Fibroblast of pulmonary artery (primary cell): ENCODE data around the gene SLC25A28.
A peak's percentile ranks its signal among the peaks of the same experiment; 100 is the strongest.

Experiments
- DNase-seq: peaks from one replicate; pipeline ENCODE4 v3.0.0-alpha.2; 2010; ENCODE audit warnings: low read depth
- H3K4me3 ChIP-seq: replicated peaks from 2 replicates; pipeline ENCODE4 v1.5.1; 2011; ENCODE audit warnings: low read depth, mild to moderate bottlenecking, control low read depth, low read length, moderate library complexity
- CTCF ChIP-seq: IDR thresholded peaks from 2 replicates; pipeline ENCODE4 v1.5.1; 2011; ENCODE audit warnings: mild to moderate bottlenecking, control low read depth, low read length, inconsistent platforms; ENCODE audit errors: missing control alignments

SLC25A28 gene

GRCh38 chr10:99612167-99612831 is 7.9 kb downstream of the SLC25A28 start:
- H3K4me3 ChIP-seq = no peak overlapping the region
- DNase-seq = peak; percentile 75
- peak; percentile 81 for TF ChIP-seq CTCF

- no peak overlapping the region for H3K4me3 ChIP-seq
- no peak for DNase-seq
- no peak for TF ChIP-seq CTCF
Observed at GRCh38 chr10:99611326-99611725, 8.9 kb downstream of the SLC25A28 start.

- DNase-seq = no peak
- no peak for TF ChIP-seq CTCF
- H3K4me3 ChIP-seq = no peak overlapping the region
Observed at GRCh38 chr10:99610221-99610620, 10.0 kb downstream of the SLC25A28 start.

GRCh38 chr10:99609186-99609585 is 11.1 kb downstream of the SLC25A28 start:
- H3K4me3 ChIP-seq = no peak overlapping the region
- no peak for DNase-seq
- TF ChIP-seq CTCF = no peak

GRCh38 chr10:99605351-99605750 is 14.9 kb downstream of the SLC25A28 start:
- no peak for TF ChIP-seq CTCF
- DNase-seq = no peak
- no peak overlapping the region for H3K4me3 ChIP-seq

GRCh38 chr10:99604862-99605261 is 15.4 kb downstream of the SLC25A28 start:
- TF ChIP-seq CTCF = no peak
- DNase-seq = no peak
- H3K4me3 ChIP-seq = no peak overlapping the region
